Stomach (tissue), 4 donors: Measurements from ENCODE around the gene ZNF14.
"Not testable (repeated sequence)": the region's sequence is repeated elsewhere in the genome, so short reads cannot be mapped to it uniquely, and the experiment has no call there.

Experiments
- EP300 ChIP-seq: sonication (generic); formaldehyde crosslinking; IDR thresholded peaks from one replicate; pipeline ENCODE4 v1.6.1; 2017; ENCODE audit warnings: antibody characterized with exemption
- TF ChIP-seq, protein P1 (sequence below), 7 experiments: fragments of 450-650 bp in 4 of 7; fragments of 200-600 bp in 3 of 7; sonication (generic) in 3 of 7; IDR thresholded peaks; one replicate each; pipeline ENCODE4 v1.5.1; 2016 to 2019; ENCODE audit warnings: antibody characterized with exemption in 7 of 7, control low read depth in 2 of 7, mild to moderate bottlenecking in 1 of 7

- TF ChIP-seq, protein P1, sequence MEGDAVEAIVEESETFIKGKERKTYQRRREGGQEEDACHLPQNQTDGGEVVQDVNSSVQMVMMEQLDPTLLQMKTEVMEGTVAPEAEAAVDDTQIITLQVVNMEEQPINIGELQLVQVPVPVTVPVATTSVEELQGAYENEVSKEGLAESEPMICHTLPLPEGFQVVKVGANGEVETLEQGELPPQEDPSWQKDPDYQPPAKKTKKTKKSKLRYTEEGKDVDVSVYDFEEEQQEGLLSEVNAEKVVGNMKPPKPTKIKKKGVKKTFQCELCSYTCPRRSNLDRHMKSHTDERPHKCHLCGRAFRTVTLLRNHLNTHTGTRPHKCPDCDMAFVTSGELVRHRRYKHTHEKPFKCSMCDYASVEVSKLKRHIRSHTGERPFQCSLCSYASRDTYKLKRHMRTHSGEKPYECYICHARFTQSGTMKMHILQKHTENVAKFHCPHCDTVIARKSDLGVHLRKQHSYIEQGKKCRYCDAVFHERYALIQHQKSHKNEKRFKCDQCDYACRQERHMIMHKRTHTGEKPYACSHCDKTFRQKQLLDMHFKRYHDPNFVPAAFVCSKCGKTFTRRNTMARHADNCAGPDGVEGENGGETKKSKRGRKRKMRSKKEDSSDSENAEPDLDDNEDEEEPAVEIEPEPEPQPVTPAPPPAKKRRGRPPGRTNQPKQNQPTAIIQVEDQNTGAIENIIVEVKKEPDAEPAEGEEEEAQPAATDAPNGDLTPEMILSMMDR (IDR thresholded peaks at IDR 0.05), result not testable (repeated sequence)
- TF ChIP-seq EP300, result not testable (repeated sequence)
These were observed 43.9 kb downstream of the ZNF14 start for GRCh38 chr19:19689023-19689422.
